H1 (cell line): Measurements from ENCODE around the gene VSTM2B. TPM values are rescaled to one million over a fixed set of nuclear protein-coding genes. Genes with fewer than 3 reads are reported as not detected.

ENCODE experiments used
- USF2 ChIP-seq: IDR thresholded peaks from 2 replicates; pipeline ENCODE4 v1.6.1; 2011; ENCODE audit warnings: low read length, improper control_type of control experiment
- polyA plus RNA-seq, 7 experiments: library from polyadenylated mRNA; depleted of rRNA in 3 of 7; stranded (reverse) in 5 of 7; unstranded in 2 of 7; fragments of >200 nt in 5 of 7; fragments of 200-250 nt in 2 of 7; gene quantifications; 1 replicate in 5 of 7; 2 replicates in 1 of 7; 4 replicates in 1 of 7; pipeline versions ENCODE4 v1.2.1 to v1.2.3, GENCODE V29; 2011 to 2013; ENCODE audit warnings: missing spikeins in 2 of 7, mixed read lengths in 2 of 7
- total RNA-seq: library from RNA; stranded (reverse); fragmentation: NEBNext Ultra II Directional; extraction: Animal tissue kit (Norgen Biotek cat#: 25700); gene quantifications from 2 replicates; pipeline ENCODE4 v1.2.1, GENCODE V29; 2021

VSTM2B gene
- total and polyA plus RNA-seq, 2 of the 8 experiments (the other 6 are each of a cell fraction or from before 2014, with no cell fraction given) = 0.82 to 1.5 TPM

- TF ChIP-seq USF2 = no peak
- TF ChIP-seq, all 59 proteins: peak for 5
Observed at GRCh38 chr19:29528946-29529645, 3.3 kb downstream of the VSTM2B start (continued).
